Endothelial cell of umbilical vein (primary cell): Measurements from ENCODE around the gene RAB7B. TPM values are rescaled to one million over a fixed set of nuclear protein-coding genes. Genes with fewer than 3 reads are reported as not detected.

Experiments used
- BruUV-seq: library from RNA; stranded (reverse); fragments of 400-500 nt; replicated peaks from 2 replicates; lab custom pipeline; 2021; lab: Mats Ljungman, UMichigan
- CTCF ChIA-PET: fragments of 300-600, 350-600 bp; sonication (Branson Sonifier 250); formaldehyde crosslinking; loops from one replicate; lab custom pipeline; 2021; ENCODE audit warnings: antibody characterized with exemption, inconsistent platforms; lab: Charles Lee
- POLR2A ChIA-PET: fragments of 300-600, 350-600 bp; sonication (Branson Sonifier 250); formaldehyde crosslinking; loops from one replicate; lab custom pipeline; 2021; ENCODE audit warnings: antibody characterized with exemption, inconsistent platforms; lab: Charles Lee
- DNase-seq: peaks from one replicate; pipeline ENCODE4 v3.0.0-alpha.2; 2011; ENCODE audit warnings: low read depth, low spot score
- FAIRE-seq: peaks from 2 replicates; lab custom pipeline; 2011; peaks lifted over from hg19 to GRCh38; lab: Jason Lieb, UNC
- H2AFZ ChIP-seq: 2 replicates; pipeline ENCODE4 v1.6.0; 2012; ENCODE audit warnings: low read depth, low read length, control low read depth, inconsistent platforms
- H3K27ac ChIP-seq: 2 replicates; pipeline ENCODE4 v1.5.1; 2011; ENCODE audit warnings: low read depth, mild to moderate bottlenecking, control low read depth, low read length, moderate library complexity; ENCODE audit not compliant: insufficient read depth
- H3K27me3 ChIP-seq, 2 experiments: 2 replicates each; pipeline versions ENCODE4 v1.6.0 to v1.6.1; 2011; ENCODE audit warnings: low read length in 2 of 2, mixed read lengths in 1 of 2; ENCODE audit not compliant: control insufficient read depth in 2 of 2, insufficient read depth in 2 of 2
- H3K36me3 ChIP-seq, 2 experiments: 2 replicates in 1 of 2; 3 replicates in 1 of 2; pipeline ENCODE4 v1.5.1; 2011; ENCODE audit warnings: low read length in 2 of 2, mild to moderate bottlenecking in 1 of 2, moderate library complexity in 1 of 2; ENCODE audit not compliant: control insufficient read depth in 2 of 2, insufficient read depth in 2 of 2; ENCODE audit errors: extremely low read depth in 1 of 2
- H3K4me1 ChIP-seq: 3 replicates; pipeline ENCODE4 v1.5.1; 2011; ENCODE audit warnings: mild to moderate bottlenecking, low read length; ENCODE audit not compliant: control insufficient read depth, insufficient read depth; ENCODE audit errors: extremely low read depth
- H3K4me2 ChIP-seq: 2 replicates; pipeline ENCODE4 v1.6.1; 2011; ENCODE audit warnings: low read length, control low read depth, mixed read lengths; ENCODE audit not compliant: insufficient read depth
- H3K4me3 ChIP-seq, 3 experiments: fragments of 200-600 bp in 1 of 3; sonication (generic), shearing (Covaris generic) in 1 of 3; replicated peaks in 1 of 3; 2 replicates each; pipeline ENCODE4 v1.5.1; 2011 to 2016; ENCODE audit warnings: control low read depth in 3 of 3, low read length in 3 of 3, mild to moderate bottlenecking in 2 of 3, inconsistent platforms in 1 of 3, low read depth in 1 of 3, moderate library complexity in 1 of 3; ENCODE audit not compliant: insufficient read depth in 1 of 3
- H3K79me2 ChIP-seq: 2 replicates; pipeline ENCODE4 v1.6.0; 2012; ENCODE audit warnings: low read length, inconsistent platforms; ENCODE audit not compliant: control insufficient read depth, insufficient read depth
- H3K9ac ChIP-seq: replicated peaks from 2 replicates; pipeline ENCODE3; 2011; ENCODE audit warnings: low read length, control low read depth; ENCODE audit not compliant: insufficient read depth; ENCODE audit errors: extremely low read depth
- H3K9me1 ChIP-seq: replicated peaks from 3 replicates; pipeline ENCODE4 v1.6.0; 2011; ENCODE audit warnings: mild to moderate bottlenecking, low read length; ENCODE audit not compliant: control insufficient read depth, insufficient read depth; ENCODE audit errors: extremely low read depth
- H3K9me3 ChIP-seq: replicated peaks from 2 replicates; pipeline ENCODE4 v1.5.1; 2012; ENCODE audit warnings: low read length, inconsistent platforms; ENCODE audit not compliant: control insufficient read depth, insufficient read depth
- H4K20me1 ChIP-seq: replicated peaks from 2 replicates; pipeline ENCODE3; 2011; ENCODE audit warnings: mild to moderate bottlenecking, low read length; ENCODE audit not compliant: control insufficient read depth, insufficient read depth; ENCODE audit errors: extremely low read depth
- CTCF ChIP-seq, 2 donors: IDR thresholded peaks; 1 replicate in 1 of 2; 2 replicates in 1 of 2; pipeline ENCODE4 v1.5.1; 2011; ENCODE audit warnings: low read length in 2 of 2, mild to moderate bottlenecking in 2 of 2, moderate library complexity in 2 of 2, control low read depth in 1 of 2, inconsistent platforms in 1 of 2, low read depth in 1 of 2; ENCODE audit not compliant: insufficient read depth in 1 of 2; ENCODE audit errors: extremely low read depth in 1 of 2
- EZH2 ChIP-seq: IDR thresholded peaks from 2 replicates; pipeline ENCODE4 v1.6.1; 2012; ENCODE audit warnings: borderline replicate concordance, low read depth, mild to moderate bottlenecking, moderate library complexity, low read length, inconsistent platforms; ENCODE audit not compliant: severe bottlenecking
- FOS ChIP-seq: IDR thresholded peaks from 2 replicates; pipeline ENCODE4 v1.6.1; 2011; ENCODE audit warnings: mild to moderate bottlenecking, low read length, moderate library complexity, borderline replicate concordance; ENCODE audit not compliant: insufficient read depth
- GATA2 ChIP-seq: IDR thresholded peaks from 2 replicates; pipeline ENCODE4 v1.7.0; 2011; ENCODE audit warnings: low read depth, mild to moderate bottlenecking, moderate library complexity, mixed read lengths, low read length; ENCODE audit not compliant: insufficient read length, insufficient read depth
- JUN ChIP-seq: IDR thresholded peaks from 2 replicates; pipeline ENCODE4 v1.6.1; 2011; ENCODE audit warnings: borderline replicate concordance, low read depth; ENCODE audit not compliant: insufficient read length, insufficient read depth
- MAX ChIP-seq: IDR thresholded peaks from 2 replicates; pipeline ENCODE4 v1.6.1; 2011; ENCODE audit not compliant: insufficient read depth, insufficient read length
- MYC ChIP-seq: IDR thresholded peaks from one replicate; pipeline ENCODE4 v1.6.1; 2011; ENCODE audit warnings: mild to moderate bottlenecking, low read depth, low read length
- POLR2A ChIP-seq: IDR thresholded peaks from 2 replicates; pipeline ENCODE4 v1.6.1; 2012; ENCODE audit warnings: low read depth, mild to moderate bottlenecking, control low read depth, low read length
- POLR2AphosphoS5 ChIP-seq: IDR thresholded peaks from 2 replicates; pipeline ENCODE4 v1.6.1; 2012; ENCODE audit warnings: low read depth, mild to moderate bottlenecking, control low read depth, low read length, moderate library complexity; ENCODE audit not compliant: insufficient read depth
- dilution Hi-C: fragments of 300-500 bp; cut with MboI; formaldehyde crosslinking; loops from one replicate; pipeline ENCODE4 v1.15.0; 2019; ENCODE audit warnings: low sequenced_read_pairs; ENCODE audit not compliant: extremely low pct_ligation_motif_present
- intact Hi-C: fragments of 100-400 bp; cut with micrococcal nuclease; formaldehyde crosslinking; loops from one replicate; pipeline ENCODE4 v1.10.0; 2022
- polyA plus RNA-seq, 4 experiments: library from polyadenylated mRNA; depleted of rRNA in 3 of 4; stranded (reverse) in 3 of 4; unstranded in 1 of 4; fragments of >200 nt; gene quantifications; 2 replicates each; pipeline versions ENCODE4 v1.2.1 to v1.2.3, GENCODE V29; 2011 to 2012; ENCODE audit warnings: missing spikeins in 1 of 4
- total RNA-seq: library from RNA; stranded (reverse); gene quantifications from 2 replicates; pipeline ENCODE4 v1.2.3, GENCODE V29; 2021

The RAB7B gene
- total and polyA plus RNA-seq, 2 donors (not counting 3 experiments of a cell fraction or from before 2014, with no cell fraction given): 0.15 TPM; not detected in 1

- peaks cover 2% of the 10 kb centered on the region for H3K4me1 ChIP-seq
- H2AFZ ChIP-seq: no peak overlapping the region
- no peak for TF ChIP-seq POLR2A
- TF ChIP-seq FOS: no peak
- TF ChIP-seq POLR2AphosphoS5: no peak
- TF ChIP-seq MYC: no peak
- TF ChIP-seq CTCF (IDR thresholded peaks at IDR 0.05; ENCODE audit: extremely low read depth in 1 of 2, insufficient read depth in 1 of 2, low read depth in 1 of 2, low read length in 2 of 2): no peak
- no peak for TF ChIP-seq MAX
- TF ChIP-seq GATA2: no peak
- no peak for TF ChIP-seq EZH2
- no peak for TF ChIP-seq JUN
- no peak overlapping the region for H3K4me2 ChIP-seq
- H3K4me3 ChIP-seq: no peak overlapping the region
- ChIA-PET POLR2A (no interaction called here), CTCF (interaction anchor here (0.7 to 1.5 kb wide), 6 partner anchors 13 to 104 kb away, joined by 3 to 8 read pairs (median 5); no protein-coding TSS in a partner anchor)
- H3K27ac ChIP-seq: no peak overlapping the region
- no peaks in the 10 kb centered on the region for H3K9me3 ChIP-seq
- intact Hi-C loops (no loop called here), dilution Hi-C loops (no loop called here)
- no peaks in the 10 kb centered on the region for H3K36me3 ChIP-seq
- FAIRE-seq: no peak
- H3K9ac ChIP-seq: no peak overlapping the region
- no peaks in the 10 kb centered on the region for H4K20me1 ChIP-seq
- H3K9me1 ChIP-seq: no peaks in the 10 kb centered on the region
- BruUV-seq: no TSS peak
- no peak for DNase-seq
- H3K27me3 ChIP-seq: no peaks in the 10 kb centered on the region
- no peaks in the 10 kb centered on the region for H3K79me2 ChIP-seq
Observed at GRCh38 chr1:206002160-206002559, 1.0 kb downstream of the RAB7B start.
